GM19025 (cell line): ENCODE data around the gene LCN15.

ENCODE experiments used
- ATAC-seq: cut with Tn5 transposase; IDR thresholded peaks from one replicate; pipeline ENCODE4 v1.9.1; 2021; ENCODE audit warnings: mild to moderate bottlenecking, low read depth, moderate library complexity; ENCODE audit not compliant: unreplicated experiment

The LCN15 gene

GRCh38 chr9:136742591-136743391 lies 21.5 kb downstream of the LCN15 start, which contains the start of gene LCN10:
TSS of gene LCN10 (minus strand) at chr9:136742940. CDS start at chr9:136742903, 37 bp downstream.
- no peak for ATAC-seq

DNA sequence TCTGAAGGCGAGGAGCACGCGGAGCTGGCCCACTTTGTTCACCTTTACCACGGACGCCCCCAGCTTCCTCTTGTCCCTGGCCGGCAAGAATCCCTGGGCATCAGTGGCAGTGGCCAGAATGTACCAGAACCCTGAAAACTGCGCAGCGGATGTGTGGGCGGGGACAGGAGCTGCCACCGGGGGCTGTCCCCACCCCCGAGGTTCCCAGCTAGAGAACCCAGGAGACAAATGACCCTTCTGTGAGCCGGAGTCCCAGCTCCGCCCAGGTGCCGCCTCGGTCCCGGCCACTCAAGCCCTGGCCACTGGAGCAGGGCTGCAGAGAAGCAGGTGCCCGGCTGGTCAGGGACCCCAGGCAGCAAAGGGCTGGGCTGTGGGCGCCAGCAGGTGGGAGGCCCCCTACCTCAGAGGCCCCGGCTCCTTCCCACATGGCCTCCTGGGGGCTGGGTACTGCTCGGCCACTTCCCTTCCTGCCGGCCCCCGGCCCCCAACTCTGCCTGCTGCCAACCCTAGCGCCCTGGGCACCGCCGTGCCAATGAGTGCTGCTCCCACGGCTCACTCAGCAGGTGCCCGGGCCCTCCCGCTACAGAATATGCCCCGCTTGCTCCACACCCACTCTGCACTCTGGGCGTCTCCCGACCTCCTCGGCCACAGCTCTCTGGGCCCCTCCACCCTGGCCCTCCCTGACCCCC lies 22.3 kb downstream of the LCN15 start:
- ATAC-seq: no peak

- ATAC-seq: no peak
These were observed 23.1 kb downstream of the LCN15 start for GRCh38 chr9:136740971-136741882.

DNA sequence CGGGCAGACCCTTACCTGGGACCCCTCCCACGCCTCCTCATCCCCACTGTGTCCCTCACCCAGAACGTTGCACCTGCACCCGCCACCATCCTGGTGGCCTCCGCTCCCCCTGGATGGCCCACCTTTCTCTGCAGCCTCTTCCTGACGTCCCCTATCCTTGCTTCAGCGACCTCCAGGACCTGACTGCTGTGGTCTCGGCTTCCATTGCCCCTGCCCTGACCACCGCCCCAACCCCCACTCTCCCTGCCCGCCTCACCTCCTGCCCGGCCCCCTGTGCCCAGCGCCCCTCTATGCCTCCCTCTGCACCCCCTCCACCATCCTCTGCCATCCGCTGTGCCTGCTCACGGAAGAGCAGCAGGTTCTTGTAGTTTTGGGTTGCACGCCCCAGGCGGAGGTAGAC lies 23.8 kb downstream of the LCN15 start:
- no peak for ATAC-seq

GRCh38 chr9:136740069-136740468 lies 24.2 kb downstream of the LCN15 start:
- no peak for ATAC-seq

- ATAC-seq: no peak
These were observed 24.8 kb downstream of the LCN15 start for GRCh38 chr9:136739509-136739908.

DNA sequence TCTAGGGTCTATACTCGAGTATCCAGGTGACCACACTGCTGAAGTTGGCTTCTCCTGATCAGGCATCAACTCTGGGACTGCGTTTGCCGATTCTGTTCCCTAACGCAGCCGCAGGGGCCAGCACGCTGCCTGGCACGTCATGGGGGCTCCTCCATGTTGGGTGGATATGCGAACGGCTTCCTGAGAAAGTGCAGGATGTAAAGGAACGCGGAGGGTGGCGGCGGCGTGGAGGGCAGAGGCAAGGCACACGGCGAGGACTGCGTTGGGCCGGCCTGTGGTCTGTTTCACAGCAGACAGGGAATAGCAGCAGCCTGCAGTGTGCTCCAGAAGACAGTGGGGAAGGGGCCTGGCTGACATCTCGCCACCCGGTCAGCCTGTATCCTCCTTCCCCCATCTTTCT lies 25.4 kb downstream of the LCN15 start:
- no peak for ATAC-seq

DNA sequence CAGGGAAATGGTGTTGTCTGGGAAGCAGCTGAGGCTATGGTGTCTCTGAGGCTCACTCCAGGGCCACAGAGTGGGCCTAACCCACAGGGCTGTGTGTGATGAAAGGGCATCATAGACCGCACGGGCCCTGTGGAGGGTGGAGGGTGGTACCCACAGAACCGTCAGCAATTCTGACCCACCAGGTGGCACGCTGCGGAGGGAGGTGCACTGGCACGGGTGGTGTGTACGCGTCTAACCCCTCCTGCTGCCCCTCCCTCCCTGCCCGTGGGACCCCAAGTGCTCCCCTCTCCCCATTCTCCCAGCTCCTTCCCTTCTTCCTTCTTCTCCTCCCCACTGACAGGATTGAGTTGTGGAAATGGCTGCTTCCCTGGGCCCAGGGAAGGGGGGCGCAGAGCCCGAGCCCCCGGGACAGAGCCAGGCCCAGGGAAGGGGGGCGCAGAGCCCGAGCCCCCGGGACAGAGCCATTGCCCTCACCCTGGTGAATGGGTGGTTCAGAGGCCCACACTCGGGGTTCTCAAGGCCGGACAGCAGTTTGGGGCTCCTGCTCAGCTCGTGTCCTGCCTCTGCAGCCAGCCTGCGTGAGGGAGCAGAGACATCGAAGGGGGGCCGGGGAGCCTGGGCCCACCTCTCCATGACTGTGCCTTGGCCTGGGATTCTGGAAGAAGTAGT lies 28.4 kb downstream of the LCN15 start:
- no peak for ATAC-seq

- ATAC-seq: no peak
These were observed 29.4 kb downstream of the LCN15 start for GRCh38 chr9:136734837-136735496.

DNA sequence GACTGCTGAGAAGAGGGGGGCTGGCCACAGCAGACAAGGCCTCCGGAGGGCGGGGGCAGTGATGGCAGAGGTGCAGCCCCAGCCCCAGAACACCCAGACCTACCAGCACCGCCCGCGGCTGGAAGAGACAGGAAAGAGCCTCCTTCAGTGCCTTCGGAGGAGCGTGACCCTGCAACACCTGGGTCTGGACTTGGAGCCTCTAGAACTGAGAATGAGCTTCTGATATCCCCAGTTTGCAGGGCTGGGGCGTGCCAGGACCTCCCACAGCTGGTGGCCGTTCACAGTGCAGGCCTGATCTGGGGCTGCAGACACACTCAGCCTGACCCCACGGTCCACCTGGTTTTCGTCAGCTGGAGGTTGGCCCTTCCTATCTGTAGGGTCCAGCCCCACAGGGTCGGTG lies 30.7 kb downstream of the LCN15 start:
- ATAC-seq: no peak

DNA sequence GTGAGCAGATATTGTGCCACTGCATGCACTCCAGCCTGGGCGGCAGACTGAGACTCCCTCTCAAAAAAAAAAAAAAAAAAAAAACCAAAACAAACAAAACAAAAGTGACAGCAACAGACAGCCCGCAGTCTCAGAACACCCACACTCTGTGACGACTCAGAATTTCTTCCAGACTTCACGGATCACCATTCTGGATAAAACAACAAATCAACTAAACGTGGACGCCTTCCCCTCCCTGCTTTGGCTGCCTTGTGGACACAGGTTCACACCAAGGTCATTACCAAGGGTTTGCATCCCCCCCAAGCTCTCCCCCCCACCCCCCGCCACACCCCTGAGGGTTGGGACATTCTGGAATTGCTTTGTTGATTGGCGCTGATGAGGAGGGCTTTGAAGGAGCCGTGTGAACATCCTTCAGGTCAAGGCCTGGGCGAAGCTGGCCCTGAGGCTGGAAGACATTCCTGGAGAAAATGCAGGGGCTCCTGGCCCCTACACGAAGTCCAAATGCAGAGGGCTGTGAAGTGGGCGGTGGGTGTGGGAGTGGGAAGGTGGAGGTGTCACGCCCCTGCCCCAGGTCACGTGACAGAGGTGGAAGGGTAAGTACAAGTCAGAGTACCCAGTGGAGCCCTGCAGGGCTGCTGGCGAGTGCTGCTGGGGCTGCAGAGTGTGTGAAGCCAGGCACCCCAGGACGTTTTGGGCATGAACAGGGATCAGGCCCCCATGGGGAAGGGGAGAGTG lies 31.7 kb downstream of the LCN15 start:
- no peak for ATAC-seq

- ATAC-seq: no peak
These were observed 34.4 kb downstream of the LCN15 start for GRCh38 chr9:136729926-136730325.

DNA sequence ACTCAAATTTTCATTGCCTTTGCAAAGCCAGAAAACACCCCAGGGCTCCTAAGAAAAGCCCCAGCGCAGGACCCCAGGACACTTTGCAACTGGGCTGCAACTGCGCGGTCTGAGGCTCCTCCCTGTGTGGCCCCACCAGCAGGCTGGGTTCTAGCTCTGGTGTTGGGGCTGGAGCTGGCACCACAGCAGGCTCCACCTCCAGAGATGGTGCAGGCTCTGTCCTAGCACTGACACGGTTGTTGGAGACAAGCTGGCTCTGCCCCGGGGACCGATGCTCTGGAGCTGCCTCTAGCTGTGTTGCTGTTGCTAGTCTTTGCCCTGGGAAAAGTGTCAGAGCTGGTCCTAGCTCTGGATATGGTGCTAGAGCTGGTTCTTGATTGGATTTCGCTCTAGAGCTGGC lies 35.2 kb downstream of the LCN15 start:
- no peak for ATAC-seq

- ATAC-seq: peak; percentile 14
These were observed 35.7 kb downstream of the LCN15 start for GRCh38 chr9:136728548-136729123.

GRCh38 chr9:136728080-136728547 lies 36.2 kb downstream of the LCN15 start:
- ATAC-seq: peak; percentile 60

GRCh38 chr9:136726631-136727191 lies 37.6 kb downstream of the LCN15 start:
- ATAC-seq: no peak

- no peak for ATAC-seq
These were observed 38.2 kb downstream of the LCN15 start for GRCh38 chr9:136726118-136726517.

GRCh38 chr9:136725612-136726011 lies 38.7 kb downstream of the LCN15 start:
- no peak for ATAC-seq
